Epithelial cell of umbilical artery (primary cell): ENCODE data around the gene LPCAT4. TPM values are rescaled to one million over a fixed set of nuclear protein-coding genes. Genes with fewer than 3 reads are reported as not detected.

Experiments
- total RNA-seq: library from RNA; depleted of rRNA; stranded (reverse); fragments of >200 nt; gene quantifications from 2 replicates; pipeline ENCODE4 v1.2.3, GENCODE V29; 2014

LPCAT4 gene
- 5.2 and 10.8 TPM in 2 replicates for total RNA-seq

GRCh38 chr15:34367101-34368081, at the start of gene LPCAT4:
Gene LPCAT4, minus strand, starts transcription at chr15:34367196. Its CDS starts 96 bp downstream, at chr15:34367100.

GRCh38 chr15:34342737-34343575, 24.0 kb downstream of the LPCAT4 start, which contains the start of the genes NOP10 and NUTM1:
Gene NOP10, minus strand, starts transcription at chr15:34343136. Its CDS starts 63 bp downstream, at chr15:34343073.
Gene NUTM1, plus strand, starts transcription at chr15:34343315. Its CDS starts 382 bp downstream, at chr15:34343697.

GRCh38 chr15:34337557-34338306, 29.3 kb downstream of the LPCAT4 start, which contains the start of gene SLC12A6:
Gene SLC12A6, minus strand, starts transcription at chr15:34337781. Its CDS starts 1,101 bp downstream, at chr15:34336680.

Other genes with a start within 250 kb of the LPCAT4 start
- gene KATNBL1, start 157.1 kb downstream of the LPCAT4 start, total RNA-seq = 58.5 and 82.2 TPM in 2 replicates
- gene EMC4, start 142.2 kb downstream of the LPCAT4 start, total RNA-seq = 249 and 283 TPM in 2 replicates
- gene SLC12A6, start 29.4 kb downstream of the LPCAT4 start, total RNA-seq = 14.3 TPM in 2 replicates
- 154 and 299 TPM in 2 replicates for gene NOP10, start 24.1 kb downstream of the LPCAT4 start, total RNA-seq
- gene NUTM1, start 23.9 kb downstream of the LPCAT4 start, total RNA-seq = not detected in 2 replicates
- gene GOLGA8A, start 70.6 kb upstream of the LPCAT4 start, total RNA-seq = 10.7 and 18.1 TPM in 2 replicates
- gene GOLGA8B, start 216.5 kb upstream of the LPCAT4 start, total RNA-seq = 13.0 and 20.7 TPM in 2 replicates